B cell (primary cell): ENCODE results near the gene TAS2R50. TPM values are rescaled to one million over a fixed set of nuclear protein-coding genes. Genes with fewer than 3 reads are reported as not detected.

Source experiments
- ATAC-seq: fragments of 200-7000 bp; cut with Tn5 transposase; one replicate; pipeline ENCODE4 v1.10.0; 2021; ENCODE audit warnings: low read depth, mild to moderate bottlenecking, moderate number of reproducible peaks, moderate library complexity
- CTCF ChIA-PET: fragments of 350-600 bp; sonication (Branson Sonifier 250); formaldehyde crosslinking; loops from one replicate; lab custom pipeline; 2021; ENCODE audit warnings: antibody characterized with exemption, inconsistent platforms; lab: Charles Lee
- POLR2A ChIA-PET: fragments of 350-600 bp; sonication (Branson Sonifier 250); formaldehyde crosslinking; loops from one replicate; lab custom pipeline; 2021; ENCODE audit warnings: antibody characterized with exemption; lab: Charles Lee
- DNase-seq: peaks from one replicate; pipeline ENCODE4 v3.0.0; 2013
- H2AFZ ChIP-seq: 2 replicates; pipeline ENCODE4 v1.6.1; 2012; ENCODE audit warnings: mild to moderate bottlenecking, low read depth, low read length; ENCODE audit not compliant: insufficient read depth, poor library complexity, severe bottlenecking
- H3K27ac ChIP-seq, 2 donors: 1 replicate in 1 of 2; 2 replicates in 1 of 2; pipeline ENCODE4 v1.5.1; 2012 to 2013; ENCODE audit warnings: low read length in 2 of 2, mild to moderate bottlenecking in 2 of 2, moderate library complexity in 1 of 2
- H3K27me3 ChIP-seq, 4 experiments: fragments of 200-600 bp in 1 of 4; sonication (generic) in 1 of 4; replicated peaks in 1 of 4; 1 replicate in 2 of 4; 2 replicates in 2 of 4; pipeline versions ENCODE4 v1.6.1 to v1.7.0; 2013 to 2016; ENCODE audit warnings: low read length in 3 of 4, mild to moderate bottlenecking in 2 of 4, mixed read lengths in 1 of 4, moderate library complexity in 1 of 4; ENCODE audit not compliant: insufficient read depth in 4 of 4, control insufficient read depth in 3 of 4; ENCODE audit errors: control extremely low read depth in 1 of 4
- H3K36me3 ChIP-seq, 2 experiments: replicated peaks in 1 of 2; 1 replicate in 1 of 2; 2 replicates in 1 of 2; pipeline versions ENCODE4 v1.6.1 to v1.7.1; 2013; ENCODE audit warnings: low read length in 1 of 2; ENCODE audit not compliant: insufficient read depth in 2 of 2, control insufficient read depth in 1 of 2; ENCODE audit errors: control extremely low read depth in 1 of 2, extremely low read depth in 1 of 2
- H3K4me1 ChIP-seq, 2 donors: fragments of 200-600 bp in 1 of 2; sonication (generic) in 1 of 2; 1 replicate in 1 of 2; 2 replicates in 1 of 2; pipeline versions ENCODE4 v1.5.1 to v1.6.1; 2013 to 2017; ENCODE audit warnings: low read length in 2 of 2; ENCODE audit not compliant: control insufficient read depth in 2 of 2, insufficient read depth in 2 of 2
- H3K4me2 ChIP-seq: replicated peaks from 2 replicates; pipeline ENCODE3; 2012; ENCODE audit warnings: mild to moderate bottlenecking, low read depth, low read length; ENCODE audit not compliant: poor library complexity, severe bottlenecking
- H3K4me3 ChIP-seq, 5 experiments: fragments of 200-600 bp in 1 of 5; sonication (generic) in 1 of 5; 1 replicate in 3 of 5; 2 replicates in 2 of 5; pipeline versions ENCODE4 v1.5.1 to v1.7.0; 2011 to 2016; ENCODE audit warnings: low read length in 4 of 5, mild to moderate bottlenecking in 4 of 5, low read depth in 2 of 5, control low read depth in 1 of 5, moderate library complexity in 1 of 5; ENCODE audit not compliant: insufficient read depth in 1 of 5; ENCODE audit errors: control extremely low read depth in 1 of 5, extremely low read depth in 1 of 5
- H3K79me2 ChIP-seq: fragments of 200-600 bp; sonication (generic); one replicate; pipeline ENCODE4 v1.6.0; 2016; ENCODE audit warnings: low read length; ENCODE audit not compliant: control insufficient read depth, insufficient read depth
- H3K9ac ChIP-seq: fragments of 200-600 bp; sonication (generic); 2 replicates; pipeline ENCODE4 v1.6.1; 2017; ENCODE audit warnings: mild to moderate bottlenecking, low read length, moderate library complexity
- H3K9me3 ChIP-seq, 3 donors: one replicate each; pipeline versions ENCODE4 v1.6.1 to v1.7.1; 2013; ENCODE audit warnings: low read length in 2 of 3; ENCODE audit not compliant: control insufficient read depth in 2 of 3, insufficient read depth in 1 of 3; ENCODE audit errors: control extremely low read depth in 1 of 3
- H4K20me1 ChIP-seq: 2 replicates; pipeline ENCODE4 v1.6.0; 2012; ENCODE audit warnings: mild to moderate bottlenecking, low read length; ENCODE audit not compliant: insufficient read depth, control insufficient read depth, poor library complexity, severe bottlenecking
- H3K27ac Mint-ChIP-seq: one replicate; pipeline ENCODE4 v1.8.0; 2021; ENCODE audit warnings: mixed read lengths
- H3K27me3 Mint-ChIP-seq: one replicate; pipeline ENCODE4 v1.8.0; 2021; ENCODE audit warnings: mixed read lengths
- H3K4me1 Mint-ChIP-seq: one replicate; pipeline ENCODE4 v1.8.0; 2021; ENCODE audit warnings: mixed read lengths
- H3K4me3 Mint-ChIP-seq: one replicate; pipeline ENCODE4 v1.8.0; 2021; ENCODE audit warnings: mixed read lengths
- H3K9me3 Mint-ChIP-seq: one replicate; pipeline ENCODE4 v1.8.0; 2022; ENCODE audit warnings: mixed read lengths; ENCODE audit not compliant: insufficient read depth
- CTCF ChIP-seq: fragments of 200-600 bp; IDR thresholded peaks from one replicate; pipeline ENCODE4 v1.8.0; 2022; ENCODE audit warnings: antibody characterized with exemption, mild to moderate bottlenecking
- EZH2 ChIP-seq: IDR thresholded peaks from 2 replicates; pipeline ENCODE4 v1.6.1; 2012; ENCODE audit warnings: borderline replicate concordance, low read depth, mild to moderate bottlenecking, moderate library complexity, low read length; ENCODE audit not compliant: insufficient read depth, poor library complexity, severe bottlenecking
- WGBS: methylation state at CpG from one replicate; pipeline ENCODE4 v1.1.5; 2013; ENCODE audit warnings: missing lambda C conversion rate; ENCODE audit not compliant: insufficient coverage; 5-methylcytosine and 5-hydroxymethylcytosine counted together
- intact Hi-C: fragments of 100-400 bp; cut with micrococcal nuclease; formaldehyde crosslinking; loops from one replicate; pipeline ENCODE4 v1.10.0; 2022
- polyA plus RNA-seq: library from polyadenylated mRNA; depleted of rRNA; stranded (reverse); fragments of >200 nt; gene quantifications from 2 replicates; pipeline ENCODE4 v1.2.3, GENCODE V29; 2012
- total RNA-seq, 2 donors: library from RNA; stranded (reverse); fragments of 120-200 nt in 1 of 2; gene quantifications; 1 replicate in 1 of 2; 2 replicates in 1 of 2; pipeline versions ENCODE4 v1.2.3 to v1.2.4, GENCODE V29; 2013 to 2022

Gene TAS2R50
- total and polyA plus RNA-seq, 2 donors (not counting 1 experiment from before 2014, with no cell fraction given) = 0.28 to 1.9 TPM

GRCh38 chr12:10941369-10941768 is 45.3 kb downstream of the TAS2R50 start:
- H3K27ac Mint-ChIP-seq = no peak overlapping the region
- CTCF ChIA-PET = no interaction called here

DNA sequence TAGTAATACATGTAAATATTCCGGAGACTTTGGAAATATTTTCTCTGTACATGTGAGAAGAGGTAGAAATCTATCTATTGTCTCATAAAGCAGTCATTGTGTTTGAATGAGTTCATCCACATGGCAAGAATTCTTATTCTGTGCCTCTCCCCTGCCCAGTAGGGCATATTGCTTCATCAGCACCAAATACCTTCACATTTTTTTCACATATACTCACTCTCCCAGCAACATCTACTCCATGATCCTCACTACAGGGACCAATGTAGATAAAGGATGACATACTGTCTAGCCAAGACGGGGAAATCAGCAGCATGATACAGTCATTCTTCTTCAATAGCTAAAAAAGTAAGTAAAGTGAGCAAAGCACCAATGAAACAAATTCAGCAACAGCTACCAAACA is 46.3 kb downstream of the TAS2R50 start:
- no peak for ATAC-seq
- H4K20me1 ChIP-seq = no peaks in the 10 kb centered on the region
- Mint-ChIP-seq H3K9me3 (no peaks in the 10 kb centered on the region), H3K4me3 (no peak overlapping the region), H3K27me3 (no peaks in the 10 kb centered on the region), H3K27ac (no peak overlapping the region), H3K4me1 (no peaks in the 10 kb centered on the region)
- DNase-seq = no peak
- H2AFZ ChIP-seq = no peak overlapping the region
- no peaks in the 10 kb centered on the region for H3K4me1 ChIP-seq
- H3K9ac ChIP-seq = no peak overlapping the region
- TF ChIP-seq EZH2 = no peak
- TF ChIP-seq CTCF = no peak
- H3K27me3 ChIP-seq = no peaks in the 10 kb centered on the region
- no peaks in the 10 kb centered on the region for H3K79me2 ChIP-seq
- 100% methylated on average over 1 of the region's 2 CpGs for WGBS
- intact Hi-C loops = no loop called here
- no peak overlapping the region for H3K4me2 ChIP-seq
- H3K27ac ChIP-seq = no peak overlapping the region
- POLR2A ChIA-PET = no interaction called here
- no peaks in the 10 kb centered on the region for H3K9me3 ChIP-seq
- CTCF ChIA-PET = no interaction called here
- H3K4me3 ChIP-seq = no peak overlapping the region
- peaks cover 0 to 1% of the 10 kb centered on the region in 2 experiments for H3K36me3 ChIP-seq

More at GRCh38 chr12:10941369-10941768, 45.3 kb downstream of the TAS2R50 start:
- no peaks in the 10 kb centered on the region for H4K20me1 ChIP-seq
- H3K36me3 ChIP-seq = peaks cover 0 to 1% of the 10 kb centered on the region in 2 experiments
- POLR2A ChIA-PET = no interaction called here
- Mint-ChIP-seq H3K9me3 (no peaks in the 10 kb centered on the region), H3K4me3 (no peak overlapping the region), H3K27me3 (no peaks in the 10 kb centered on the region), H3K4me1 (no peaks in the 10 kb centered on the region)
- H3K9ac ChIP-seq = no peak overlapping the region
- no peaks in the 10 kb centered on the region for H3K27me3 ChIP-seq
- H2AFZ ChIP-seq = no peak overlapping the region
- DNase-seq = no peak
- no peak for ATAC-seq
- H3K4me1 ChIP-seq = no peaks in the 10 kb centered on the region
- H3K27ac ChIP-seq = no peak overlapping the region
- H3K9me3 ChIP-seq = peaks cover 0 to 1% (median 0%) of the 10 kb centered on the region in 3 donors
- no peak overlapping the region for H3K4me2 ChIP-seq
- no peak overlapping the region for H3K4me3 ChIP-seq
- intact Hi-C loops = no loop called here
- no peak for TF ChIP-seq EZH2
- no peak for TF ChIP-seq CTCF
- H3K79me2 ChIP-seq = no peaks in the 10 kb centered on the region
